GM15510 (cell line): Measurements from ENCODE around the gene OTOP3.

Experiments used
- POLR2A ChIP-seq: IDR thresholded peaks from 3 replicates; pipeline ENCODE4 v1.6.1; 2011; ENCODE audit warnings: borderline replicate concordance; ENCODE audit not compliant: insufficient read length; ENCODE audit errors: extremely low read depth

Gene OTOP3

DNA sequence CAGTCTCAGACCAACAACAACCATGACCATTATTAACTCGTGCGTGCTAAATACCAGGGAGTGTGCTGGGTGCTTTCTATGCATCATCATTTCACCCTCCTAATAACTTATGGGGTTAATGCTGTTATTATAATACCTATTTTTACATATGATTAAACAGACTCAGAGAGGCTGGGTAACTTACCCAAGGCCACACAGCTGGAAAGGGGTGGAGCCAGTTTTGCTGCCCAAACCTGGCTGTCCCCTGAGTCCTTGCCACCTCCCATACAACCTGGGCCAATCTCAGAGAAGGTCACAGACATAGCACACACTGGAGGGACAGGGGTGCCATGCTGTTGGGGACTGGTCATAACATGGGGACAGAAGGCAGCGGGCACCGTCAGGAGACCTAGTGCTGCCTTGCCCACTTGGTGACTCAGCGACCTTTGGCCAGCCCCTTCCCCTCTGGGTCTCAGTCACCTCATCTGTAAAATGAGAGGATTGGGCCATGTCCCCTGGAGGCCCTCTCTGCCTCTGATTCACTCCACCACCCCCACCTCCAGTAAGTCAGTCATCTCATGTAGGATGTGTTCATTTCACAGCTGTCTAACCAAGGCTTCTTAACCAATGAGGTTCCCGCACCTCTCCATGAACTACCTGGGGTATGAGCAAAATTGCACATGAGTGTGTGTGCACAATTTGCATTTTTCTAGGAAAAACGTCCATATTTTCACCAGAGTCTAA is 30.9 kb upstream of the OTOP3 start:
- no peak for TF ChIP-seq POLR2A

DNA sequence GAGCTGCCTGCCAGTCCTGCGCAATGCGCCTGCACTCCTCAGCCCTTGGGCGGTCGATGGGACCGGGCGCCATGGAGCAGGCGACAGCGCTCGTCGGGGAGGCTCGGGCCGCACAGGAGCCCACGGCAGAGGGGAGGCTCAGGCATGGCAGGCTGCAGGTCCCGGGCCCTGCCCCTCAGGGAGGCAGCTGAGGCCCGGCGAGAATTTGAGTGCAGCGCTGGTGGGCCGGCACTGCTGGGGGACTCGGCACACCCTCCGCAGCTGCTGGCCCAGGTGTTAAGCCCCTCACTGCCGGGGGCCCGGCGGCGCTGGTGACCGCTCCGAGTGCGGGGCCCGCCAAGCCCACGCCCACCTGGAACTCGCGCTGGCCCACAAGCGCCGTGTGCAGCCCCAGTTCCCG is 28.7 kb upstream of the OTOP3 start:
- TF ChIP-seq POLR2A, result no peak

DNA sequence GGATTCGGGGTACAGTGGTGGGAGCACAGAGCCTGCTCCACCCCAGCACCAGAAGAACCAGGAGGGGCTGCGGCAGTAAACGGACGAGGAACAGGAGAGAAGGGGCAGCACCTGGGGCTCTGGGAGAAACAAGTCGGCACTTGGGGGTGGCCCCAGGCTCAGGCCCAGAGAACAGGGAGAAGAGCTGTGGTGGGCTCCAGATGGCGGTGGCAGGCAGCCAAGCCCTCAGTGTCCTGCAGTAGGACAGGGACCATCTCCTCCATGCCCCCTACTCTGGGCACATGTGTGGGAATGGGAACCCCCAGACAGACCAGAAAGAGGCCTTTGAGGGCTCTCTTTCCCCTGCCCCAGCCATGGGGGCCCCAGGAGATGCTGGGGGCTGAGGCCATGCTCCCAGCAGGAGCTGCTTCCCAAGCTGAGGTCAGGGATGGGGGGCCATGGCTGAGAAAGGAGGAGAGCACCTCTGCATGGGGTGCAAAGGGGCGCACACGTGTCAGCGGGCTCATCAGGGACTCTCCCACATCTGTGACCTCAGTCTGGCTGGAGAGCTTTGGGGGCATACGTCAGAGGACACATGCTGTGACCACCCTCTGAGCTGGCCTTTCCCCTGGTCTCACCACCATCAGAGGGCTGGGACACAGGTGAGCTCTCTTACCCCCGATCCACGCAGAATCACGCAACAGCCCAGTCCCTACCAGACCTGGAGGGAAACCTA is 19.4 kb upstream of the OTOP3 start:
- TF ChIP-seq POLR2A, result no peak

DNA sequence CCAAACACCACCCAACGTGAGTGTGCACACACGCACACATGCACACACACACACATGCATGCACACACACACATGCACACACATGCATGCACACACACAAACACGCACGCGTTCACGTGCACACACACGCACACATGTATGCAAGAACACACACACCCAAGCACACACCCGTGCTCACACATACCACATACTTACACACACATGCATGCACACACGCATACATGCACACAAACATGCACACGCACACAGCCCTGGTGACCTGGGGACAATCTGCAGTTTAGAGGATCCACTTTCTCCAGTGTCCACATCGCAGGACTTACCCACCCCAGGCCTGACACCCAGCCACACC is 18.9 kb upstream of the OTOP3 start:
- no peak for TF ChIP-seq POLR2A

DNA sequence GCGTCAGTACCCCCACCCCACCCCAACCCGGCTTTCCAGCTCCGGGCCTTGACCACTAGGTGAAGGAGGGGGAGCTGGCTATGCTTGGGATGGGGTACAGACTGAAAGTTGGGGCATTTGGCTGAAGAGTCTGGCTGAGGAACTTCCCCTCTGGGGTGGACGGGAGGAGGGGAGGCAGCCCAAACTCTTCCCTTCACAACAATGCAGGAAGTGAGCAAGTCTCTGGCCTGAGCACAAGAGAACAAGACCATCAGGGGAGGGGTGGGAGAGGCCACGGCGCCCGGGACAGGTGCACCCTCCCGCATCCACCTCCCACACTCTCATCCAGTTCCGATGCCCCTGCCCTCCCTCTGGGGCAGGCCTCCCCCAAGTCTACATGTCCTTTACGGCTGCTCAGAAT is 18.3 kb upstream of the OTOP3 start:
- TF ChIP-seq POLR2A, result no peak

DNA sequence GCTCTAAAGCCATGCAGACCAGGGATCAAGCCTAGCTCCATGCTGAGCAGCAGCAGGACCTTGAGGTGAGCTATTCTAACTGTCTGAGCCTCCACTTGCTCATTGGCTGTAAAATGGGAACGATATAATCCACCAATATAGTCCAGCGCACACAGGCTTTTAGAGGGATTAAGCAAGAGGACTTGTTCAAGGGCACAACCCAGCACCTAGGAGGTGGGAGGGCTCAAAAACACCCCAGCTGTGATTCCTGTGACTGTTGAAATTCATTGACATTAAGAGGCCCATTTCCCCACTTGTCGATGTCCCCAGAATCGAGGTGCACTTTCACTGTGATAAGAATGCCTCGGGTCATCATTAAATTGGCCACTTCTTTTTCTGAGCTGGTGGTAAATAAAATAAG is 16.8 kb upstream of the OTOP3 start:
- TF ChIP-seq POLR2A, result no peak

DNA sequence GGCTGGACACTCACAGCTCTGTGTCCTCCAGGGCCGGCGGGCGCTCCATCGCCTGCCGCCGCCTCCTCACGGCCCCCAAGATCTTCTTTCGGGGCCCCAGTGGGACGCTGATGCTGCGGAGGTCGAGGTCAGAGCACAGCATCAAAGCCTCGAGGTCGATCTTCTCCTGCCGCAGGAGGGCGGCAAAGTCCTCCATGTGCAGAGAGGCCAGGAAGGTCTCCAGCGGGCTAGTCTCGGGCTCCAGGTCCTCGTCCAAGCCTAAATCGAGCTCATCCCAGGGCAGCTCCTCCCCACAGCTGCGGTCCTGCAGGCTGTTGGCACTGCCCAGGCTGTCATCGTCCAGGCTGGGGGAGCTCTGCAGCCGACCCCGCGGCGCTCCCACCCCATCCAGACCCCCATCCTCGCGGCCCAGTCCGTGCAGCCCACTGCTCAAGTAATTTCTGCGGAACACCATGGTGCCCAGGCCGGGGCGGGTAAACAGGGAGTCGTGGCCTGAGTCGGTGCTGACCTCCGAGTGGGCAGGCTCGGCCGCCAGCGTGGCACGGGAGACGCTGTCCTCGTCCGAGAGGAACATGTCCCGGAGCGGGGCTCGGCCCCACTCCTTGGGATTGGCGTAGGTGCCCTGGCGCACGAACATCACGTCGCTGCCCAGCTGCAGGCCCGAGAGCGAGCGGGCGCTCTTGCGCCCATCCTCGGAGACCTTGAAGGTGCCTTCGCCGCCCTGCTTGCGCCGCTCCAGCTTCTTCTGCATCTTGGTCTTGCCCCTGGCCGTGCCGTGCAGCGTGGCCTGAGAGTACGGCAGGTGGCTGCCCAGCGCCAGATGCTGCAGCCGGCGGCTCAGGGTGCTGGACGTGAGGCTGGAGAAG is 16.0 kb upstream of the OTOP3 start:
- no peak for TF ChIP-seq POLR2A

DNA sequence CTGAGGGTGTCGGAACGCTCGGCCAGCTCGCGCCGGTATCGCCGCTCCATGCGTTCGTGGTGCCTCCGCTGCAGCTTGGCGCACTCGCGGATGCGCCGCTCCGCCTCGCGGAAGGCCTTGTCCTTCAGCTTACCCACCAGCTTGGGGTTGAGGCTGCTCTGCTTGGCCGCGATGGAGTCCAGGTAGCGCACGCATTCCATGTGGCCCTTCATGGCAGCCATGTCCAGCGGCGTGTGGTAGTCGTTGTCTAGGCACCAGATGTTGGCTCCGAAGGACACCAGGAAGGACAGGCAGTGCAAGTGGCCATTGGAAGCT is 15.4 kb upstream of the OTOP3 start:
- TF ChIP-seq POLR2A, result no peak

DNA sequence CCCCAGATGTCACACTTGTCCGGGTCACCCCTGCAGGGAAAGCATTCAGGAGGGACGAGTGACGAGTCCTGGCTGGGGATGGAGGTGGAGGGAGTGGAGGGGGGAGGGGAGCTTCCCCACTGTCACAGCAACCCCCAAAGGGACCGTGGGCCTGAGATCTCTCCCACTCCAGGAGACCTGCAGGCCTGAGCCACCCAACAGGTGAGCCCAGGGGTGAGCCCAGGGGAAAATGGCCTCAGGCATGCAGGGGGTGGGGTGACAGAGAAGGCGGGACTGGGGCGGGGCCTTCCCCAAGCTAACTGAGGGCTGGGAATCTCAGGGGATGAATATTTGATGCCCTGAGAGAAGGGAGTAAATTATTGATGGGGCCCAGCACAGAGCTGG is 15.1 kb upstream of the OTOP3 start:
- TF ChIP-seq POLR2A, result no peak

DNA sequence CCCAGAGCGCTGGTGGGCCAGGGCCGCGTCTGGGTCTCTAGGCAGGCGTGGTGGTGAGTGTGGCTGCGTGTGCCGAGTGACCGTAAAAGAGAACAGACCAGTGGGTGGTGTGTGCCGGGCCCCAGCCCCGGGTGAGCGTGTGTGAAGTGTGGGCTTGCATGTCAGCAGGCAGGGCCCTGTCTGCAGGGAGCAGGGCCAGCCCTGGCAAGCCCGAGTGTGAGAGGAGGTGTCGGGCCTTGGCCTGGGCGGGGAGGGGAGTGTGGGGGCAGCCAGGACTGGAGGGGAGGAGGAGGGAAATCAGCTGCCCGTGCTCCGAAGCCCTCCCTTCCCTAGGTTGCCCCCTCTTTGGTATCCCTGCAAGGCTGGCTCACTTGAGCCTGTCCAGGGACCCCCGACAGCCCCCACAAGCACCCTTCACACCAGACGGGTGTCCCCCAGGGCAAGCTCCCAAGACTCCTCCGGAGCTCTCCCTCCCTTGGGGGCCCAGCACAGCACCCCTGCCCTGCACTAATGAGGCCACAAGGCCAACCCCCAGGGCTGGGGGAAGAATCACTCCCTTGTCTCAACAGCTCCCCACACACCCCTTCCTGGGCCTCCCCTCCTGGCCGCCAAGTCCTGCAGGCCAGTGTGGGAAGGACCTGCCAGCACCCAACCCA is 14.5 kb upstream of the OTOP3 start:
- TF ChIP-seq POLR2A, result no peak

DNA sequence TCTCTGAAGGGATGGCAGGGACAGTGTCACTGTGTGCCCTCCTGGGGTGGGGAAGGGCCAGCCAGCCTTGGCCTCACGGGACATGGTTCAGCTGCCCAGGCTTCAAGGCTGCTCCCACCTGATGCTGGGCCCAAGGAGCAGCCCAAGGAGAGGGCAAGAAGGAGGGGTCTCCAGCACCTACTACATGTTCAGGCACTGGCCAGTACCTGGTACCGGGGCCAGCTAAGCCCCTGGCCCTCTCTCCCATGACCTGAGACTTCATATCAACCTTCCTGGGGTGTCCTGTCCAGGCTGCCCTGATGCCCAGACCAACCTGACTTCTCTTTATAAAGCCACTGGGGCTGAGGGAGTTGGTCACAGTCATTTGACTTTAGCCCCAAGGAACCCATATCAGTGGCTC is 13.9 kb upstream of the OTOP3 start:
- TF ChIP-seq POLR2A, result no peak

DNA sequence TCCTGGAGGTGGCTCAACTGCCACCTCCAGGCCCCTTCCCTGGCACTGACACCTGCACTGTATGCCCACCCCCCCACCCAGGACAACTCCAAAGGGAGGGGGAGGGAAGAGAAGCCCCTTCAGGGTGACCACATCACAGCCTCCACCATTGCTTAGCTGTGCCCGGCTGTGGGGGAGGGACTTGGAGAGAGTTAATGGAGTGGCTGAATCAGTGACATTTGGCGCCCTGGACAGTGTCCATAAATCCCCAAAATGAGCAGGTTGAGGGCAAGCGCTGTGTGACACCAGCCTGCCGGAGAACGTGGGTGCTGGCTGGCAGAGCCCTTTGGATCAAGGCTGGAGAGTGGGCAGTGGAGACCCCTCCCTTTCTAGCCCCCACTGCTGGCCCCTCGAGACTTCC is 13.5 kb upstream of the OTOP3 start:
- TF ChIP-seq POLR2A, result no peak

DNA sequence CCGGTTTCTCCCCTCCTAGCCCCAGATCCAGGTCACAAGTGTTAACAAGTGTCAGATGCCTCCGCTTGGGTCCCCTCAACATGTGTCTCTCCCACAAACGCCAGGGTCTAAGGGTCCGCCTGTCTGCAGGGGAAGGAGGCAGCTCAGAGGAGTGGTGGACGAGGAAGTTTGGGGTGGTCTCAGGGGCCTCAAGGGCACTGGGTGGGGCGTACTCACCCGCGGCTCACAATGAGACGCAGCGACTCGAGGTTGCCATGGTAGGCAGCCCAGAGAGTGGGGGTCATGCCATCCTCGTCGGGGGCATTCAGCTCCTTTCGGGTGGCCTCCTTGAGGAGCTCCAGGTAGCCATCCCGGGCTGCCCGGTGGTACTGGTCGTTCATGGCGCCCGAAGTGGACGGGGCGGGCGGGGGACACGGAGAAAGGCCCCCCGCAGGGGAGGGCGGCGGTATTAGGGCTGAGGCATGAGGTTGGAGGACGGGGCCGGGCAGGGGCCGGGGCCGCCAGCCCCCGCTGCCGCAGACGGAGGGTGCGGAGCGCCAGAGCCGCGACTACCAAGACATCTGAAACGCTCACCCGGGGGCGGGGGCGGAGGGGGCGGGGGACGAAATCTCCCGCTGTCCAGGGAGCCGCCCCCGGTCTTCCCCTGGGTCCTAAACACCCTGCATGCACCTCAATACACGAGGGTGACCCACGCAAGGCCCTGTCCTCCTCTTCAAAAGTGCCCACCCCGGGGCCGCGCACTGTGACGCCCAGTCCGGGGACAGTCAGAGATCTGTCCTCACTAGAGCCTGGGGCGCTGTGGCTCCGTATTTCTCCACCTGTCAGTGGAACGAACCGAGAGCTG is 12.8 kb upstream of the OTOP3 start, which contains the start of gene USH1G:
Gene USH1G (minus strand): TSS at position 562 of the 844 bp plus-strand sequence. CDS start 182 bp downstream, at position 380.
- no peak for TF ChIP-seq POLR2A
